Astrocyte (in vitro differentiated cells and primary cell): Measurements from ENCODE around the gene METTL1. TPM values are rescaled to one million over a fixed set of nuclear protein-coding genes. Genes with fewer than 3 reads are reported as not detected.

Experiments used
- DNase-seq: peaks from one replicate; pipeline ENCODE4 v3.0.0-alpha.2; 2010; ENCODE audit warnings: low read depth
- FAIRE-seq: peaks from 2 replicates; lab custom pipeline; 2011; peaks lifted over from hg19 to GRCh38; lab: Jason Lieb, UNC
- H2AFZ ChIP-seq: 2 replicates; pipeline ENCODE4 v1.6.0; 2012; ENCODE audit warnings: low read depth, low read length, inconsistent platforms
- H3K27ac ChIP-seq: 2 replicates; pipeline ENCODE4 v1.5.1; 2011; ENCODE audit warnings: low read depth, low read length, inconsistent platforms
- H3K27me3 ChIP-seq: 2 replicates; pipeline ENCODE4 v1.6.0; 2011; ENCODE audit warnings: low read length, inconsistent platforms; ENCODE audit not compliant: insufficient read depth
- H3K36me3 ChIP-seq: 2 replicates; pipeline ENCODE4 v1.5.1; 2011; ENCODE audit warnings: low read length, inconsistent platforms; ENCODE audit not compliant: insufficient read depth
- H3K4me1 ChIP-seq: 2 replicates; pipeline ENCODE4 v1.5.1; 2011; ENCODE audit warnings: low read length, inconsistent platforms; ENCODE audit not compliant: insufficient read depth
- H3K4me2 ChIP-seq: 2 replicates; pipeline ENCODE4 v1.6.0; 2012; ENCODE audit warnings: low read length, inconsistent platforms
- H3K4me3 ChIP-seq: 2 replicates; pipeline ENCODE4 v1.5.1; 2011; ENCODE audit warnings: low read depth, mild to moderate bottlenecking, low read length, inconsistent platforms; ENCODE audit not compliant: insufficient read depth
- H3K79me2 ChIP-seq: 2 replicates; pipeline ENCODE4 v1.6.0; 2012; ENCODE audit warnings: mild to moderate bottlenecking, low read length, inconsistent platforms; ENCODE audit not compliant: insufficient read depth
- H3K9ac ChIP-seq: 2 replicates; pipeline ENCODE4 v1.6.0; 2012; ENCODE audit warnings: mild to moderate bottlenecking, low read length, inconsistent platforms
- H3K9me3 ChIP-seq: 2 replicates; pipeline ENCODE4 v1.5.1; 2012; ENCODE audit warnings: low read depth, mild to moderate bottlenecking, low read length, inconsistent platforms; ENCODE audit not compliant: insufficient read depth
- H4K20me1 ChIP-seq: 2 replicates; pipeline ENCODE4 v1.6.0; 2012; ENCODE audit warnings: low read length, inconsistent platforms; ENCODE audit not compliant: insufficient read depth
- H3K27ac Mint-ChIP-seq: one replicate; pipeline ENCODE4 v1.8.0; 2021; ENCODE audit warnings: mild to moderate bottlenecking, mixed read lengths; ENCODE audit not compliant: unreplicated experiment
- H3K27me3 Mint-ChIP-seq: one replicate; pipeline ENCODE4 v1.8.0; 2021; ENCODE audit warnings: low read depth, mixed read lengths; ENCODE audit not compliant: unreplicated experiment
- H3K36me3 Mint-ChIP-seq: one replicate; pipeline ENCODE4 v1.8.0; 2021; ENCODE audit warnings: low read depth, mixed read lengths; ENCODE audit not compliant: unreplicated experiment
- H3K4me1 Mint-ChIP-seq: one replicate; pipeline ENCODE4 v1.8.0; 2021; ENCODE audit warnings: low read depth, mixed read lengths; ENCODE audit not compliant: unreplicated experiment
- H3K4me3 Mint-ChIP-seq: one replicate; pipeline ENCODE4 v1.8.0; 2021; ENCODE audit warnings: mild to moderate bottlenecking, moderate library complexity, mixed read lengths; ENCODE audit not compliant: unreplicated experiment
- H3K9me3 Mint-ChIP-seq: one replicate; pipeline ENCODE4 v1.8.0; 2021; ENCODE audit warnings: mild to moderate bottlenecking, mixed read lengths; ENCODE audit not compliant: unreplicated experiment
- EZH2 ChIP-seq: IDR thresholded peaks from 2 replicates; pipeline ENCODE4 v1.6.1; 2012; ENCODE audit warnings: mild to moderate bottlenecking, low read length, inconsistent platforms; ENCODE audit not compliant: insufficient read depth
- total RNA-seq: library from RNA; stranded (reverse); gene quantifications from 2 replicates; pipeline ENCODE4 v1.2.1, GENCODE V29; 2021
- TF ChIP-seq, protein P1 (sequence below): IDR thresholded peaks from 2 replicates; pipeline ENCODE4 v1.5.1; 2011; ENCODE audit warnings: low read depth, mild to moderate bottlenecking, inconsistent platforms, low read length, moderate library complexity; ENCODE audit not compliant: insufficient read depth

METTL1 gene
- total RNA-seq, 1 donor from 2014 or later, result 21.1 TPM

DNA sequence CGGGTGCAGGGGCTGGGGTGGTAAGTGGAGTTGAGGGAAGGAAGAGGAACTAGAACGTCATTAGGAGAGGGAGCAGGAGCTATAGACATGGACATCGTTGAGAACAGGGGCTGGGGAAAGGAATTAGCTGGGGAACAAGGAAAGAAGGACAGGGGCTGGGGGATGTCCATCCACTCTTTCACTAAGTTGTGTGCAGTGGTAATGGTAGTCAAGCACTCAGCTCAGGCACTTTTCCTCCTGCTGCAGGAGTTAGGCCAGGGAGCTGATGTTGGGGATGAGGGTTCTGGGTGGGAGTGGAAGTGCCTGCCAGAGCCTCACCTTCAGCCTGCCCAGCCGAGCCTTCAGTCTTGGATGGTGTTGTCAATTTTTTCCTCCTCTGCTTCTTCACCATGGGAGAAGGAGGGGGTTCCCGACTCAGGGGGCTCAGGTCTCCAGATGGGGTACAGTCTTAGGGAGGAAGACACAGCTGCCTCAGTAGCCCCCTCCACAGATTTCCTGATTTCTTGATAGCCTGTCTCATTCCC lies 42.5 kb downstream of the METTL1 start:
- H3K36me3 ChIP-seq, result no peaks in the 10 kb centered on the region
- H3K9me3 Mint-ChIP-seq, result peaks cover 16% of the 10 kb centered on the region
- no peak for DNase-seq
- no peak overlapping the region for H3K27ac Mint-ChIP-seq
- H4K20me1 ChIP-seq, result peaks cover 8% of the 10 kb centered on the region
- peaks cover 80% of the 10 kb centered on the region for H3K27me3 Mint-ChIP-seq
- H3K4me3 ChIP-seq, result no peak overlapping the region
- FAIRE-seq, result no peak
- no peak overlapping the region for H3K27ac ChIP-seq
- H2AFZ ChIP-seq, result no peak overlapping the region
- TF ChIP-seq EZH2, result no peak
- no peak overlapping the region for H3K4me2 ChIP-seq
- H3K4me1 Mint-ChIP-seq, result peaks cover 2% of the 10 kb centered on the region
- H3K79me2 ChIP-seq, result no peaks in the 10 kb centered on the region
- H3K9me3 ChIP-seq, result no peaks in the 10 kb centered on the region
- H3K9ac ChIP-seq, result no peak overlapping the region
- peaks cover 36% of the 10 kb centered on the region for H3K27me3 ChIP-seq
- H3K4me3 Mint-ChIP-seq, result no peak overlapping the region
- peaks cover 7% of the 10 kb centered on the region for H3K4me1 ChIP-seq
- peaks cover 5% of the 10 kb centered on the region for H3K36me3 Mint-ChIP-seq

DNA sequence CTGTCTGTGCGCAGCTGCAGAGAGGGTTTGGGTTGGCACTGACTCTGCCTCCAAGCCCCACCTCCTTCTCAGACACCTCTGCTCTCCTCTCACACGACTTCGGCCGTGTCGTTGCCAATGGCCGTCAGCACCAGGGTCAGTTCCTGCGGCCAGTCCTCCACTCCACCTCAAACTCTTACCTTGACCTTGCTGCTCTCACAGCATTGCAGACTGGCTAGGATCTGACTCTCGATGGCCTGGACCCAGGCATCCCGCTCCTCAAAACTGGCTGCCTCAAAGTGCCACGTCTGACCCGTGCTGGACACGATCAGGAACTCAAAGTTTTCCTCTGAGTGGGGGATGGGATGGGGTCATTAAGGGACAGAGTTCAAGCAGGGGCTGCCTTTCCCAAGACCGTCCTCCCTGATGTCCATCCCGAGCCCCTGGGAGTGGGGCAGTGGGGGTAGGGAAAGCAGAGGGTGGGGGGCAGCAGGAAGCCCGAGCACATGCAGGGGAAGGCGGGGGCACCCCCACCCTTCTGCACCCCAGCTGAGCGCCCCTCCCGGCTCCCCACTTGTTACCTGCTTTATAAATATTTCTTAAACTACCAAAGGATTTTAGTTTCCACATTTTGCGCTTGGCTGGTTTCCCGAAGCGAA lies 44.0 kb downstream of the METTL1 start:
- DNase-seq, result no peak
- peaks cover 8% of the 10 kb centered on the region for H4K20me1 ChIP-seq
- no peak for TF ChIP-seq EZH2
- TF ChIP-seq, protein P1, sequence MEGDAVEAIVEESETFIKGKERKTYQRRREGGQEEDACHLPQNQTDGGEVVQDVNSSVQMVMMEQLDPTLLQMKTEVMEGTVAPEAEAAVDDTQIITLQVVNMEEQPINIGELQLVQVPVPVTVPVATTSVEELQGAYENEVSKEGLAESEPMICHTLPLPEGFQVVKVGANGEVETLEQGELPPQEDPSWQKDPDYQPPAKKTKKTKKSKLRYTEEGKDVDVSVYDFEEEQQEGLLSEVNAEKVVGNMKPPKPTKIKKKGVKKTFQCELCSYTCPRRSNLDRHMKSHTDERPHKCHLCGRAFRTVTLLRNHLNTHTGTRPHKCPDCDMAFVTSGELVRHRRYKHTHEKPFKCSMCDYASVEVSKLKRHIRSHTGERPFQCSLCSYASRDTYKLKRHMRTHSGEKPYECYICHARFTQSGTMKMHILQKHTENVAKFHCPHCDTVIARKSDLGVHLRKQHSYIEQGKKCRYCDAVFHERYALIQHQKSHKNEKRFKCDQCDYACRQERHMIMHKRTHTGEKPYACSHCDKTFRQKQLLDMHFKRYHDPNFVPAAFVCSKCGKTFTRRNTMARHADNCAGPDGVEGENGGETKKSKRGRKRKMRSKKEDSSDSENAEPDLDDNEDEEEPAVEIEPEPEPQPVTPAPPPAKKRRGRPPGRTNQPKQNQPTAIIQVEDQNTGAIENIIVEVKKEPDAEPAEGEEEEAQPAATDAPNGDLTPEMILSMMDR, result no peak
- H3K4me3 ChIP-seq, result no peak overlapping the region
- Mint-ChIP-seq H3K4me1 (peaks cover 2% of the 10 kb centered on the region), H3K27ac (peak overlapping the region; percentile 41), H3K9me3 (peaks cover 16% of the 10 kb centered on the region), H3K36me3 (peaks cover 5% of the 10 kb centered on the region), H3K4me3 (peak overlapping the region; percentile 73), H3K27me3 (peaks cover 81% of the 10 kb centered on the region)
- H3K4me2 ChIP-seq, result no peak overlapping the region
- H3K79me2 ChIP-seq, result no peaks in the 10 kb centered on the region
- H3K9ac ChIP-seq, result no peak overlapping the region
- H3K4me1 ChIP-seq, result peaks cover 7% of the 10 kb centered on the region
- no peak overlapping the region for H3K27ac ChIP-seq
- no peaks in the 10 kb centered on the region for H3K9me3 ChIP-seq
- H2AFZ ChIP-seq, result no peak overlapping the region
- no peaks in the 10 kb centered on the region for H3K36me3 ChIP-seq
- no peak for FAIRE-seq
- H3K27me3 ChIP-seq, result peaks cover 27% of the 10 kb centered on the region

DNA sequence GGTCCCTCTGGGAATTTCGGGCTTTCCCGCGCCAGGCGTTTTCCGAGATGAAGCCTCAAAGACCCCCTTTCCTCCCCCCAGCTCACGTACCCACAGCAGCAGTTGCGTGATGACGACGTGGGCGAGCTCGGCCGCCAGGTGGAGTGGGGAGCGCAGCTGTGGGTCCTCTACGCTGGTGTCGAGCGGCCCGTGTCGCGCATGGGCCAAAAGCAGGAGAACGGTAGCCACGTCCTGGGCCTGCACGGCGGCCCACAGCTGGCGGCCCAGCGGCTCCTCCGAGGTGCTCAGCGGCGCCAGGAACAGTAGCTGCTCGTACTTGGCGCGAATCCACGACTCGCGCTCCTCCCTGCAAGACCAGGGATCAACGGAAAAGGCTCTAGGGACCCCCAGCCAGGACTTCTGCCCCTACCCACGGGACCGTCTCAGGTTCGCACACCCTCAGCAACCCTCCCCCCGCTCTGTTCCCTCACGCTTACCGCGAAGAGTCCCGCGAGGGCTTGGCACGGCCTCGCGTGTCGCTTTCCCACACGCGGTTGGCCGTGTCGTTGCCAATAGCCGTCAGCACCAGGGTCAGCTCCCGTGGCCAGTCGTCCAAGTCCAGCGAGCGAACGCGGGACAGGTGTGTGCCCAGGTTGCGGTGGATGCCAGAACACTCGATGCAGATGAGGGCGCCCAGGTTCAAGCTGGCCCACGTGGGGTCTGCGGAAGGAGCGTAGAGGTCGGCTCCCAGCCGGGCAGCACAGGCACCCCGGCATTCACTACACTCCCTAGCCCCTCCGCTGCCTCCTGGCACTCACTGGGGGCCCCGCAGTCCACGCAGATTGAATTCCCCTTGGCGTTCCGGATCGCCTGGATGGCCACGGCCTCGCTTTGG lies 44.8 kb downstream of the METTL1 start:
- peak overlapping the region; percentile 90 for H3K9ac ChIP-seq
- H3K27ac Mint-ChIP-seq, result no peak overlapping the region
- H3K4me1 Mint-ChIP-seq, result no peaks in the 10 kb centered on the region
- peaks cover 77% of the 10 kb centered on the region for H3K27me3 Mint-ChIP-seq
- peaks cover 27% of the 10 kb centered on the region for H3K27me3 ChIP-seq
- DNase-seq (peak; percentile 20), FAIRE-seq (no peak)
- no peaks in the 10 kb centered on the region for H3K36me3 ChIP-seq
- H3K9me3 ChIP-seq, result no peaks in the 10 kb centered on the region
- peak overlapping the region; percentile 99 for H3K4me2 ChIP-seq
- H3K79me2 ChIP-seq, result no peaks in the 10 kb centered on the region
- H3K9me3 Mint-ChIP-seq, result peaks cover 15% of the 10 kb centered on the region
- peaks cover 8% of the 10 kb centered on the region for H4K20me1 ChIP-seq
- H2AFZ ChIP-seq, result peak overlapping the region; percentile 97
- peaks cover 6% of the 10 kb centered on the region for H3K36me3 Mint-ChIP-seq
- TF ChIP-seq, protein P1, result no peak
- peak; percentile 35 for TF ChIP-seq EZH2
- peak overlapping the region; percentile 85 for H3K4me3 ChIP-seq
- H3K27ac ChIP-seq, result no peak overlapping the region
- peak overlapping the region; percentile 73 for H3K4me3 Mint-ChIP-seq
- H3K4me1 ChIP-seq, result peaks cover 7% of the 10 kb centered on the region
